AG20443 (cell line): ENCODE measurements around the gene SEC22A.

Source experiments
- DNase-seq: peaks from one replicate; pipeline ENCODE4 v3.0.0; 2012; ENCODE audit warnings: low spot score, mixed read lengths

Gene SEC22A

GRCh38 chr3:123307064-123307463 lies 105.3 kb downstream of the SEC22A start:
- DNase-seq = no peak

GRCh38 chr3:123310186-123310585 lies 108.4 kb downstream of the SEC22A start:
- no peak for DNase-seq

GRCh38 chr3:123310741-123311140 lies 109.0 kb downstream of the SEC22A start:
- DNase-seq = no peak

GRCh38 chr3:123311201-123311600 lies 109.5 kb downstream of the SEC22A start:
- DNase-seq = no peak

- no peak for DNase-seq
These were observed 110.9 kb downstream of the SEC22A start for GRCh38 chr3:123312331-123313265.

GRCh38 chr3:123313889-123314288 lies 112.1 kb downstream of the SEC22A start:
- DNase-seq = no peak

- no peak for DNase-seq
These were observed 112.9 kb downstream of the SEC22A start for GRCh38 chr3:123314359-123315270.

GRCh38 chr3:123315271-123315595 lies 113.5 kb downstream of the SEC22A start:
- DNase-seq = no peak

GRCh38 chr3:123317716-123318115 lies 116.0 kb downstream of the SEC22A start:
- no peak for DNase-seq

- DNase-seq = no peak
These were observed 116.6 kb downstream of the SEC22A start for GRCh38 chr3:123318374-123318773.

- DNase-seq = no peak
These were observed 118.0 kb downstream of the SEC22A start for GRCh38 chr3:123319760-123320159.

- DNase-seq = no peak
These were observed 118.5 kb downstream of the SEC22A start for GRCh38 chr3:123320221-123320620.

- DNase-seq = no peak
These were observed 120.1 kb downstream of the SEC22A start for GRCh38 chr3:123321806-123322205.

GRCh38 chr3:123322866-123323265 lies 121.1 kb downstream of the SEC22A start:
- no peak for DNase-seq
